GM19455 (cell line): ENCODE measurements around the gene SV2B.
"Not testable (repeated sequence)": the region's sequence is repeated elsewhere in the genome, so short reads cannot be mapped to it uniquely, and the experiment has no call there.

Source experiments
- ATAC-seq: cut with Tn5 transposase; IDR thresholded peaks from one replicate; pipeline ENCODE4 v1.9.1; 2021; ENCODE audit not compliant: unreplicated experiment

The SV2B gene, protein sequence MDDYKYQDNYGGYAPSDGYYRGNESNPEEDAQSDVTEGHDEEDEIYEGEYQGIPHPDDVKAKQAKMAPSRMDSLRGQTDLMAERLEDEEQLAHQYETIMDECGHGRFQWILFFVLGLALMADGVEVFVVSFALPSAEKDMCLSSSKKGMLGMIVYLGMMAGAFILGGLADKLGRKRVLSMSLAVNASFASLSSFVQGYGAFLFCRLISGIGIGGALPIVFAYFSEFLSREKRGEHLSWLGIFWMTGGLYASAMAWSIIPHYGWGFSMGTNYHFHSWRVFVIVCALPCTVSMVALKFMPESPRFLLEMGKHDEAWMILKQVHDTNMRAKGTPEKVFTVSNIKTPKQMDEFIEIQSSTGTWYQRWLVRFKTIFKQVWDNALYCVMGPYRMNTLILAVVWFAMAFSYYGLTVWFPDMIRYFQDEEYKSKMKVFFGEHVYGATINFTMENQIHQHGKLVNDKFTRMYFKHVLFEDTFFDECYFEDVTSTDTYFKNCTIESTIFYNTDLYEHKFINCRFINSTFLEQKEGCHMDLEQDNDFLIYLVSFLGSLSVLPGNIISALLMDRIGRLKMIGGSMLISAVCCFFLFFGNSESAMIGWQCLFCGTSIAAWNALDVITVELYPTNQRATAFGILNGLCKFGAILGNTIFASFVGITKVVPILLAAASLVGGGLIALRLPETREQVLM

GRCh38 chr15:91099995-91100813 is at the start of gene SV2B:
SV2B (plus strand) TSS chr15:91100257; CDS start chr15:91226264, 126,007 bp downstream.
- ATAC-seq: peak; percentile 73

- ATAC-seq: no peak
Observed at GRCh38 chr15:91051248-91051647, 48.8 kb upstream of the SV2B start.

- no peak for ATAC-seq
Observed at GRCh38 chr15:91054816-91055215, 45.2 kb upstream of the SV2B start.

DNA sequence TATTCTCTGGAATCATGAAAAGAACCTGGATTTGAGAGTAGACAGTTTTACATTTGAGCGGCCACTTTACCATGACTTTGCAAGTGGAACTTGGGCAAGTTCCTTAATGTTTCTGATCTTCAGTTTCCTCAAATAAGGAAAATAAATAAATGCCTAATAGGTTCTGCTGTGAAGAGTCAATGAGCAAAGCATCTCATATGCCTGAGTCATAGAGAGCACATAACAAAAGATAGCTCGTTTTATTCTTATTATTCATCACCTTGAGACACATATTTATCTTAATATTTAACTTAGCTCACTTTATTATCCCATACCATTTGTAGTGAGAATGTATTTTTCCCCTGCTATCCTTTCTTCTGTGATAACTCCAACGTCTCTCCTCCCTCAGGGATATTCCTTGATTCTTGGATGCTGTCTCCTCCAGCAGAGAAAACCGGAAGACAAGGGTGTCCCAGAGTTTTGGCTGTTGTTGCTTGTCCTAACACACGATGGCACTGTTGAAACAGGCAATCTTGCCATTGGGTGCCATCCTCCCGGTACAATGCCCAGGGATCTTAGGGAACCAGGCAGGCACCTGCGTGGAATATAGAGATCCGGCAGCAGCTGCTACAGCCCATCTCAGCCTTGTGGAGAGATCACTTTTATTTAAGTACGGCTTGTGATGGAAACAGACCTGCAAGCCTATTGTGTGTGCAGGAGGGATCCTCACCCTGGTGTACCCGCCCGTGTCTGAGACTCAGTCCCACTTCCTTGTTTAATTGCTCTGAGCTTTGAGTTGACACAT is 44.3 kb upstream of the SV2B start:
- no peak for ATAC-seq

- ATAC-seq: no peak
Observed at GRCh38 chr15:91061230-91061629, 38.8 kb upstream of the SV2B start.

- no peak for ATAC-seq
Observed at GRCh38 chr15:91061997-91062396, 38.1 kb upstream of the SV2B start.

DNA sequence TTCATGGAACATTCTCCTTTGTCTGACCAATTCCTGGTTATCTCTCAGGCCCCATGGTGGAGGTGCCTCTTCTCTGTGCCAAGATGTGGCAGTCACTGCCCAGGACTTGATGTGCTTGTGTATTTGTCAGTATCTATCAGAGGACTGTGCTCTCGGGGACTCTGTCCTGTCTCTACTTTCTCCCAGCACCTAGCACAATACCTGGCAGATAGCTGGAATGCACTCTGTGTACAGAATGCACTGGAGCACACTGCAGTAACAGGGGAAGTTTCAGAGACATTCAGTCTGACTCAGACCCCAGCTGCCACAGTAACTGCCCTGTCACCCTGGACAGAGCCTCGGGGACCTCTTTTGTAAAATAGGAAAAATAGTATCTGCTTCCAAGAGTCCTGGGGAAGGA is 34.6 kb upstream of the SV2B start:
- ATAC-seq: no peak

- ATAC-seq: no peak
Observed at GRCh38 chr15:91067036-91067435, 33.0 kb upstream of the SV2B start.

GRCh38 chr15:91068436-91068835 is 31.6 kb upstream of the SV2B start:
- no peak for ATAC-seq

- no peak for ATAC-seq
Observed at GRCh38 chr15:91068966-91069365, 31.1 kb upstream of the SV2B start.

- no peak for ATAC-seq
Observed at GRCh38 chr15:91070872-91071271, 29.2 kb upstream of the SV2B start.

GRCh38 chr15:91072161-91072560 is 27.9 kb upstream of the SV2B start:
- no peak for ATAC-seq

DNA sequence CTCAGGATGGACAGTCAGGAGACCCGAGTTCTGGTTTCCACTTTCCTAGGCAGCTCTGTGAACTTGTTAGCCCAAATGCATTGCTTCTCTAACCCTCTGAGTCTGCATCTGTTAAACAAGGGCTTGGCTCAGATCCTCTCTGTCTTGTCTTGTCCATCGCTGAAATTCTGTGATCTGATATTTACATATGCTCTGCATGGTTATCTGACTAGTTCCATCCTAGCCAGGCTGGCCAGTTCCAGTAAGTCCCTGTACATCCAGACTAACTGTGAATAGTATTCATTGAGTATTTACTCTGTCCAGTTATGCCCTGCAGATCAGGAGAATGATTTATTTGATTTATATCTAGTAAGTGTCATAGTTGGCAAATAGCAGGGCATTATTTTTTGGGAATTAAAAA is 27.0 kb upstream of the SV2B start:
- ATAC-seq: no peak

- no peak for ATAC-seq
Observed at GRCh38 chr15:91073768-91074167, 26.3 kb upstream of the SV2B start.

DNA sequence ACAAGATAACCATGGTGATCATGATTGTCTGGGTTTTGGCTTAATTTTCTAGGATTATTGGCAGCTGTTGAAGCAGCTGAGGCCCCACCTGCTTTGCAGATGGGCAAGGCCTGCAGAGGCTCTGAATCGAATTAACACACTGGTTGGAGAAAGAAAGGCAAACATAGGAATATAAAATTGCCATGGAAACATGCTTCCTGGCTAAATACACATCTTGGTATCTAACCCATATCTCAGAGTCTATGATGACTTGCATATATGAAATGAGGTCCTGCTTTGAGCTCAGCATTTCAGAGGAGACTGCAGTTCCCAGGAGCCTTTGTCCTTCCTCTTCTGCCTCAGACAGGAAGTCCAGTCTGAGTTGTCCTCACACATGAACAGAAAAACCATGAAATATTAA is 24.3 kb upstream of the SV2B start:
- no peak for ATAC-seq

GRCh38 chr15:91077029-91077428 is 23.0 kb upstream of the SV2B start:
- ATAC-seq: no peak

DNA sequence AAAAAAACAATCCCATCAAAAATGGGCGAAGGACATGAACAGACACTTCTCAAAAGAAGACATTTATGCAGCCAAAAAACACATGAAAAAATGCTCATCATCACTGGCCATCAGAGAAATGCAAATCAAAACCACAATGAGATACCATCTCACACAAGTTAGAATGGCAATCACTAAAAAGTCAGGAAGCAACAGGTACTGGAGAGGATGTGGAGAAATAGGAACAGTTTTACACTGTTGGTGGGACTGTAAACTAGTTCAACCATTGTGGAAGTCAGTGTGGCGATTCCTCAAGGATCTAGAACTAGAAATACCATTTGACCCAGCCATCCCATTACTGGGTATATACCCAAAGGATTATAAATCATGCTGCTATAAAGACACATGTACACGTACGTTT is 6.2 kb upstream of the SV2B start:
- ATAC-seq: not testable (repeated sequence)

GRCh38 chr15:91098451-91098850 is 1.6 kb upstream of the SV2B start:
- ATAC-seq: no peak

GRCh38 chr15:91099616-91099994 is 452 bp upstream of the SV2B start:
- peak; percentile 20 for ATAC-seq

GRCh38 chr15:91100814-91101607 is 954 bp downstream of the SV2B start:
- no peak for ATAC-seq
